ENCODE data around the gene PCDH9.

Gene PCDH9

GRCh38 chr13:66691149-66691548 lies 539.0 kb downstream of the PCDH9 start:
- in situ Hi-C loops (cut with MboI; ENCODE audit: low sequenced_read_pairs): no loop called here

GRCh38 chr13:66689628-66690027 lies 540.5 kb downstream of the PCDH9 start:
- in situ Hi-C loops (cut with MboI; ENCODE audit: low sequenced_read_pairs): no loop called here

DNA sequence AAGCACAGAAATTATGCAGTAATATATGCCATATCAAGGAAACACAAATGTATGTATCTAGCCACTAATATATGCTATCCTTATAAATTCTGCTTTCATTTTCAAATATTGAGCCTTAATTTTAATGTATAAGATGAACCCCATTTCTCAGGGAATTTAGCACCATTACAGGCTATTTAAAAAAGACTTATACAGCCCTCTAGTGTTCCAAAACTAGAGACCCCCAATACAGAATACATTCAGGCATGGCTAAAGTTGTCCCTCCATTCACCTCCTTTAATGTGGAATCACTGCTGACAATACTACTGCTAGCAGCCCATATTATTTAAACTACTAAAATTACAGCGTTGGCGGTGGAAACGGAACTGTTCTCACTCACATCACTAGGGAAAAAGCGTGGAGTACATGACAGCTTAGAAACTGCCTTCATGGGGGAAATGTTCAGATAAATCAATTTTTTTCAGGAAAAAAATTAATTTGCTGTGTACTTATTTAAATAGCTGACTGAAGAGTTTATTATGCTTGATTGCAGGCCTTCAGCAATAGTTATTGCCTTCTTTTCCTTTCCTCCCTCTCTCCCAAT lies 541.0 kb downstream of the PCDH9 start:
- in situ Hi-C loops (cut with MboI; ENCODE audit: low sequenced_read_pairs): no loop called here

DNA sequence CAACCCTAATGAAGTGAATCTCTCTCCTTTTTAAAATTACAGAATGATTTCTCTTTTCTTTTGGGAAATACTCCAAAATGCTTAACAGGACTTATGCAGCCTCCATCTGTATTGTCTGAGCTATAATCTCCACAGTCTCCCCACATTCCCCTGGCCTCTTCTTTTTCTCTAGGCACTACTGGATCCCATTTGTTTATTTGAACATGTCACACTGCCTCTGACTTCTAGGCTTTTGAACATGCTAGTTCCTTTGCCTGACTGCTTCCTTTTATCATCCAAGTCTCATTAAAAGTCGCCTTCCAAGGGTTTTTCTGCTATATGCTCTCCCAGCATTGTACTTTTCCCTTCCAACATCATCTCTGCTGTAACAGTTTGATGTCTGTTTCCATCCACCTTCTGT lies 548.7 kb downstream of the PCDH9 start:
- in situ Hi-C loops (cut with MboI; ENCODE audit: low sequenced_read_pairs): no loop called here

DNA sequence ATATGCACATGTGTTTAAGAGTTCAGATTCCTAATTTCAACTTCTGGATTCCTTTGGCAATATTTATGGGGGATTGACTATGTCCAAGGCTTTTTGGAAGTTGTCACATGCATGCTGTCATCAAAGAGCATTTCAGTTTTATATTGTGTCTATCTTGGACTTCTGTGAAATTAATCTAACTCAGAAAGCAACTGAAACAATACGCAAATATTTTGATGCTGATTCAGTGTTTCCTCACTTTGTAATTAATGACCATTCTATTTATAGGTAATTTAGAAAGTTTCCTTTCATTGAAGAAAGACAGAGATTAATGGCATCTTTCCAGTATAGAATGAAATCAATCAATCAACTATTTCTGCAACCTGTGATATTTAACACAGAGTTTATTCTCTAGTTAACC lies 550.1 kb downstream of the PCDH9 start:
- in situ Hi-C loops (cut with MboI; ENCODE audit: low sequenced_read_pairs): no loop called here

GRCh38 chr13:66675620-66676019 lies 554.5 kb downstream of the PCDH9 start:
- in situ Hi-C loops (cut with MboI; ENCODE audit: low sequenced_read_pairs): no loop called here

- in situ Hi-C loops (cut with MboI; ENCODE audit: low sequenced_read_pairs): no loop called here
Observed at GRCh38 chr13:66673401-66673800, 556.7 kb downstream of the PCDH9 start.

GRCh38 chr13:66665991-66666390 lies 564.1 kb downstream of the PCDH9 start:
- in situ Hi-C loops (cut with MboI; ENCODE audit: low sequenced_read_pairs): no loop called here

DNA sequence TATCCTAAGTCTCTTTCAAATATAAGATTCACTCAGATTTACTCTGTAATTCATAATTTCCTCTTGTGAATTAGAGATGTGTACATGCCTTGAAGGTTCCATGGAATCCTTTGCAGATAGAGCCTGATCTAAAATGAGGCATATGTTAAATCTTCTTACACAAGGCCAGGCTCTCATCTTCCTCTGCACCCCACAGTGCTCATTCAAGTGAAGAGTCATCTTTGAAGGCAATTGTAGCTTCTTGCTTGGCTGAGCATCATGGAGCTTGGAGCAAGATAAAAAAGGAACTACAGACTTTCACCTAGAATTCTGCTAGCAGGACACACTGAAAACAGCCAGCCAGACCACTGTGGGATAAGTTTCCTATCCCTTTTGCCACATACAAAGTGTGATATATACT lies 566.4 kb downstream of the PCDH9 start:
- in situ Hi-C loops (cut with MboI; ENCODE audit: low sequenced_read_pairs): no loop called here

- in situ Hi-C loops (cut with MboI; ENCODE audit: low sequenced_read_pairs): no loop called here
Observed at GRCh38 chr13:66663206-66663605, 566.9 kb downstream of the PCDH9 start.

DNA sequence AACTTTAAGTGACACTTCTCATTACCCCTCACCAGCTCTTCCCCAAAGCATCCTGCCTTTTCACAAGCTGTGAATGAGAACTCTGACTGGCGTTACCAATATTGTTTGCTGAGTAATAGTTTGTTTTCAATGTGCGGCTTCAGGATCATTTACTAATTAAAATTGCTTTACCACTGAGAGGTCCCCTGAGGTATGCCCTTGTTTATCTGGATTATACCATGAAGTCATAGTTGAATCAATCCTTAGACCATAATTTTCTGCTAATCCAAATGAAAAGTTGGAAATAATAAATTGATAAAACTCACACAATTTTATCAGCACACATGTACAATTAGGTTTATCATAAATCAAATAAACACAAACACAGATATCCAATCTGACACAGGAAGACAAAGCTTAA lies 568.8 kb downstream of the PCDH9 start:
- in situ Hi-C loops (cut with MboI; ENCODE audit: low sequenced_read_pairs): no loop called here

- in situ Hi-C loops (cut with MboI; ENCODE audit: low sequenced_read_pairs): no loop called here
Observed at GRCh38 chr13:66660468-66660813, 569.7 kb downstream of the PCDH9 start.

DNA sequence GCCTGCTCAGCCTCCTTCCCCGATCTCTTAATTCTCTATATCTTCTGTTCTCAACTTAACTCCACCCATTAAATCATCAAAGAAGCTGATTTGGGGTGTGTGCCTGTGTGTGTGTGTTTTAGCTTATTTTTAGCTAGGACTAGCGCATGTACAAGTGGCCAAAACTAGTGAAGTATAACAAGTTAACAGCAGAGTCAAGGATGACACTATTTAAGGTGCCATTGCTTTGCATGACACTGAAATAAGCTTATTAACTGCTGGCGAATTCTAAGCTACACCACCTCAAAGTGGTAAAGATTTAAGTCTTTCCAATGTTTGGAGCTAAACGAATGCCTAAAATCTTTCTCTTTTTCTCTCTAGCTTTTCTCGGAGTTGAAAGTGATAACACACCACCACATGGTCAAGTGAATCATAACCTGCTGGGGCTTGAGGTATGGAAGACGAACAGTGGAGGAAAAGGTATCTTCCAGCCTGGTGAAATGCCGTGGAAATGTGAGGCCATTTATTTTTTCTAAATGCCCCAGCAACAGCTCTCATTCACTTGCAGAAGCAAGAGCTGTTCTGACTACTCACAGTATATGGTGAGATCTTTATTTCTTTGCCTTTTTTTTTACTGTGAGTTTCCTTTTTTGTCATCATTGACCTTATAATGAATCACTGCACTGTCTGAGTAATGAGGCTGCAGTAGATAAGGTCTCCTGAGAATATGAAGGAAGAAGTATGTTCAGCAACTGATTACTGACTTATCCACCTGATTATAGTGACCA lies 570.3 kb downstream of the PCDH9 start:
- in situ Hi-C loops (cut with MboI; ENCODE audit: low sequenced_read_pairs): no loop called here

DNA sequence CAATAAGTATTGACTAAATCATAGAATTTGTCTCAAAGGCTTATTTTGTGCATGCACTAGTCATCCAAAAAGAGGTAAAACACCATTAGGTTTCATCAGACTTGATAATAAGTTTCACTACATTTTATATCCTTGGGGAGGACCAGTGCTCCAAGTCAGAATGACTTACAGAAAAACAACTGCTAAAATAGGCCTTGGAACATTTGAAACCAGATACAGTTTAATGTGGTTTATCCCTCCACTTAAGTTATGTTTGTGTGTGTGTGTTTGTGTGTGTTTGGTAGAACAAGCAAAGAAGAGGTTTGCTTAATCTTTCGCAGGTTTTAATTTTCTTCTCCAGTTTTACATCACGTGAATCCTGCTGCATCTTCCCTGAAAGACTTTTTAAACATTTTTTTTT lies 570.9 kb downstream of the PCDH9 start:
- in situ Hi-C loops (cut with MboI; ENCODE audit: low sequenced_read_pairs): no loop called here

DNA sequence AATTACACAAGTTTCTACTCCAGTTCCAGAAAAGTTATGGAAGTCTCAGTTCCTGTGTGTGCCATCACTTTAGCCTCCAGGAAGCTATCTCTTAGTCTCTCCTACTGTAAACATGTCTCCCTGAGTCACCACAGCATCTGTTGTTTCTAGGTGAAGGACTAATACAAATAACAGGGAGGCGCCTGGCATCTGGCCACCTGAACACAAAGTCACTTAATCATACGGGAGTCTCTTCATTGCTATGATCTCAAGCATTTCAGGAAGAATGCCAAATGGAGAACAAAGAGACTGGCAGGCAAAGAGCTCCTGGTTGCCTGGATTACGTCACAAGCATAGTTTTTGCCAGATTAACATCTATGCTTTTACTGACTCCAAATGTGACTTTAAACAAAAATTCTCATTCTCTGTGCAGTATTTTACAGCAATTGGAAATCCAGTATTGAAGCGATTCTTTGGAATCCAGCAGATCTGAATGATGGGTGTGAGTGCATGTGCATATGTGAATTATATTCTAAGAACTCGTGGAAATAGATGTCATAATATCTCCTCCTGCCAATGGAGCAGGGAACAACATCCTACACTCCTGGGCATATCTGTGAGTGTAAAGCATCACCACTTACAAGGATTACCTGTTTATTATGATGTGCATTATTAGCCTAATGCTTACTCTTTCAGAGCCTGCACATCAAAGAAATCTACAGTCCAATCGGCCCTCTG lies 572.8 kb downstream of the PCDH9 start:
- in situ Hi-C loops (cut with MboI; ENCODE audit: low sequenced_read_pairs): no loop called here

GRCh38 chr13:66655847-66656454 lies 574.2 kb downstream of the PCDH9 start:
- in situ Hi-C loops (cut with MboI; ENCODE audit: low sequenced_read_pairs): no loop called here

DNA sequence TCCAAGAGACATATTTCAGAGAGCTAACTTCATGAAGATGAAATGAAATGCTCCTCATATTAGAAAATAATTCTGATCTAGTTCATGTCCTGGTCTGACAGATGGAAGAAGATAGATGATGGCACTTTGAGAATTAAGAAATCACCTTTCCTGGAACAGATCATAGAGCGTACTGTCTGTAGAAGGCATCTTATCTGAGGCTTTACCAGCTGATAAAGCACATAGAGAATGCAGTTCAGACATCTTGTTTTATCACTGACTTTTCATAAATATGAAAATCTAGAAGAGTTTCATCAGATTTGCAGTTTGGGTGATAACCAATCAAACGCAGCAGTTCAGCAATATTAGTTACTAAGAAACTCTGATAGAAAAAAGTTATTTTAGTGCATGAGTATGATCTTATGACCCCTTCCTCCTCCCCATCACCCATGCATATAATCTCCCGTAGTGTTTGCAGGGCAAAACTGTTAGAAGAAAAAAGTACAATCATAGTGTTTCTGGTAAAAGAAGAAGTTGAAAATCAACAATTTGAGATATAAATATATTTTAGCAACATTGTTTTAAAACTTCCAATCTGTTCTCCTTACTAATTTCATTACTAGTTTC lies 585.2 kb downstream of the PCDH9 start:
- in situ Hi-C loops (cut with MboI; ENCODE audit: low sequenced_read_pairs): no loop called here

- in situ Hi-C loops (cut with MboI; ENCODE audit: low sequenced_read_pairs): no loop called here
Observed at GRCh38 chr13:66640231-66640630, 589.9 kb downstream of the PCDH9 start.

- in situ Hi-C loops (cut with MboI; ENCODE audit: low sequenced_read_pairs): no loop called here
Observed at GRCh38 chr13:66639044-66639443, 591.1 kb downstream of the PCDH9 start.

- in situ Hi-C loops (cut with MboI; ENCODE audit: low sequenced_read_pairs): no loop called here
Observed at GRCh38 chr13:66635526-66635925, 594.6 kb downstream of the PCDH9 start.

- in situ Hi-C loops (cut with MboI; ENCODE audit: low sequenced_read_pairs): no loop called here
Observed at GRCh38 chr13:66634384-66634783, 595.8 kb downstream of the PCDH9 start.
